K562 (cell line): ENCODE measurements around the gene SCAP. TPM values are rescaled to one million over a fixed set of nuclear protein-coding genes. Genes with fewer than 3 reads are reported as not detected.

Experiments
- CEBPB ChIP-seq: fragments of 450-650 bp; IDR thresholded peaks from 2 replicates; pipeline ENCODE4 v1.6.1; 2016; ENCODE audit warnings: missing genetic modification characterization, missing compliant biosample characterization
- ESRRB ChIP-seq: fragments of 250-450 bp; sonication (Bioruptor Pico); IDR thresholded peaks from 2 replicates; pipeline ENCODE4 v1.5.0; 2020; ENCODE audit warnings: mild to moderate bottlenecking, moderate library complexity, borderline replicate concordance
- ILK ChIP-seq: fragments of 450-650 bp; IDR thresholded peaks from 2 replicates; pipeline ENCODE4 v1.6.1; 2016; ENCODE audit warnings: missing genetic modification characterization, low read depth, mild to moderate bottlenecking, missing compliant biosample characterization, moderate library complexity, borderline replicate concordance
- MAX ChIP-seq: sonication (generic); formaldehyde crosslinking; IDR thresholded peaks from 2 replicates; pipeline ENCODE4 v1.9.0; 2022; ENCODE audit warnings: mild to moderate bottlenecking, missing genetic modification reagents
- NCOA6 ChIP-seq: fragments of 450-650 bp; IDR thresholded peaks from 2 replicates; pipeline ENCODE4 v1.6.1; 2017; ENCODE audit warnings: mild to moderate bottlenecking
- NR1H2 ChIP-seq: sonication (generic); formaldehyde crosslinking; IDR thresholded peaks from 2 replicates; pipeline ENCODE4 v1.4.0; 2020; ENCODE audit warnings: mild to moderate bottlenecking, missing genetic modification reagents
- POLR2A ChIP-seq: fragments of 450-650 bp; conservative IDR thresholded peaks from 2 replicates; pipeline ENCODE4 v1.6.1; 2016
- POLR2G ChIP-seq: fragments of 200-400 bp; formaldehyde crosslinking; IDR thresholded peaks from 2 replicates; pipeline ENCODE4 v1.6.1; 2017; ENCODE audit warnings: low read depth, mild to moderate bottlenecking, antibody characterized with exemption, low read length, moderate library complexity
- PTRF ChIP-seq: fragments of 450-650 bp; IDR thresholded peaks from 2 replicates; pipeline ENCODE4 v1.6.1; 2016; ENCODE audit warnings: mild to moderate bottlenecking, missing genetic modification characterization, missing compliant biosample characterization
- ZNF740 ChIP-seq, 3 experiments: fragments of 200-800 bp in 1 of 3; sonication (Bioruptor generic) in 1 of 3; sonication (generic) in 1 of 3; formaldehyde crosslinking in 1 of 3; IDR thresholded peaks; 2 replicates each; pipeline versions ENCODE4 v1.6.1 to v1.8.0; 2016 to 2022; ENCODE audit warnings: mild to moderate bottlenecking in 2 of 3, missing compliant biosample characterization in 2 of 3, missing genetic modification characterization in 2 of 3, missing genetic modification reagents in 1 of 3
- polyA plus RNA-seq, 8 experiments: library from polyadenylated mRNA; depleted of rRNA in 4 of 8; stranded (reverse) in 5 of 8; unstranded in 3 of 8; fragments of >200 nt; fragmentation: Nextera tagmentation in 2 of 8; fragmentation: Illumina TruSeq in 1 of 8; extraction: Ambion mirVana in 2 of 8; extraction: Trizol in 1 of 8; gene quantifications; 2 replicates each; pipeline versions ENCODE4 v1.2.1 to v1.2.3, GENCODE V29; 2011 to 2014; ENCODE audit warnings: inconsistent platforms in 1 of 8, missing spikeins in 1 of 8
- total RNA-seq, 7 experiments: library from RNA; depleted of rRNA in 6 of 7; stranded (reverse); fragments of >200 nt in 6 of 7; fragmentation: Illumina TruSeq in 2 of 7; extraction: Trizol in 2 of 7; gene quantifications; 2 replicates each; pipeline versions ENCODE4 v1.2.1 to v1.2.3, GENCODE V29; 2011 to 2021; ENCODE audit warnings: low replicate concordance in 1 of 7

The SCAP gene
- total and polyA plus RNA-seq, 9 of the 15 experiments (the other 6 are each of a cell fraction or from before 2014, with no cell fraction given): 2.6 to 104 (median 37.8) TPM

- TF ChIP-seq MAX (CRISPR knock-in tag): peak; percentile 6; the same call in 1 of the 2 replicates
- TF ChIP-seq NCOA6: no peak
- no peak for TF ChIP-seq ESRRB (CRISPR knock-in tag)
- TF ChIP-seq POLR2A: peak; percentile 14; the same call in 1 of the 2 replicates
- no peak for TF ChIP-seq NR1H2 (CRISPR knock-in tag)
- no peak for TF ChIP-seq ZNF740 (CRISPR knock-in tag; IDR thresholded peaks at IDR 0.05)
- no peak for TF ChIP-seq ZNF740 (tag; IDR thresholded peaks at IDR 0.05)
- peak; percentile 75 for TF ChIP-seq POLR2G
- TF ChIP-seq ILK: no peak
- no peak for TF ChIP-seq CEBPB (tag)
- no peak for TF ChIP-seq PTRF
Observed at GRCh38 chr3:47411696-47412452, 63.9 kb downstream of the SCAP start (continued).
